Progenitor cell of endocrine pancreas (in vitro differentiated cells): ENCODE results near the gene ERC1. TPM values are rescaled to one million over a fixed set of nuclear protein-coding genes. Genes with fewer than 3 reads are reported as not detected.
A peak's percentile ranks its signal among the peaks of the same experiment; 100 is the strongest.

ENCODE experiments used
- DNase-seq: peaks from one replicate; pipeline ENCODE4 v3.0.0; 2021; ENCODE audit warnings: low spot score; ENCODE audit not compliant: unreplicated experiment
- H3K27ac Mint-ChIP-seq: 2 replicates; pipeline ENCODE4 v1.8.0; 2021; ENCODE audit warnings: mild to moderate bottlenecking, moderate library complexity, mixed read lengths
- H3K27me3 Mint-ChIP-seq: 2 replicates; pipeline ENCODE4 v1.8.0; 2021; ENCODE audit warnings: mixed read lengths
- H3K36me3 Mint-ChIP-seq: 2 replicates; pipeline ENCODE4 v1.8.0; 2022; ENCODE audit warnings: mixed read lengths; ENCODE audit not compliant: insufficient read depth
- H3K4me1 Mint-ChIP-seq: 2 replicates; pipeline ENCODE4 v1.8.0; 2021; ENCODE audit warnings: low read depth, mixed read lengths
- H3K4me3 Mint-ChIP-seq: 2 replicates; pipeline ENCODE4 v1.8.0; 2021; ENCODE audit warnings: low read depth, mild to moderate bottlenecking, moderate library complexity, mixed read lengths
- H3K9me3 Mint-ChIP-seq: 2 replicates; pipeline ENCODE4 v1.8.0; 2021; ENCODE audit warnings: low read depth, mixed read lengths
- CTCF ChIP-seq: fragments of 200-600 bp; sonication (generic); IDR thresholded peaks from one replicate; pipeline ENCODE4 v1.5.0; 2021; ENCODE audit warnings: antibody characterized with exemption, mild to moderate bottlenecking; ENCODE audit not compliant: unreplicated experiment
- total RNA-seq: library from RNA; stranded (reverse); gene quantifications from 2 replicates; pipeline ENCODE4 v1.2.1, GENCODE V29; 2021

Gene ERC1
- total RNA-seq, 1 donor from 2014 or later: 146 TPM

- Mint-ChIP-seq H3K4me3 (no peak overlapping the region), H3K27ac (peak overlapping the region; percentile 35), H3K27me3 (no peaks in the 10 kb centered on the region), H3K36me3 (no peaks in the 10 kb centered on the region), H3K9me3 (no peaks in the 10 kb centered on the region), H3K4me1 (no peaks in the 10 kb centered on the region)
- no peak for DNase-seq
- no peak for TF ChIP-seq CTCF
These were observed 514.6 kb downstream of the ERC1 start for GRCh38 chr12:1505576-1505975.

DNA sequence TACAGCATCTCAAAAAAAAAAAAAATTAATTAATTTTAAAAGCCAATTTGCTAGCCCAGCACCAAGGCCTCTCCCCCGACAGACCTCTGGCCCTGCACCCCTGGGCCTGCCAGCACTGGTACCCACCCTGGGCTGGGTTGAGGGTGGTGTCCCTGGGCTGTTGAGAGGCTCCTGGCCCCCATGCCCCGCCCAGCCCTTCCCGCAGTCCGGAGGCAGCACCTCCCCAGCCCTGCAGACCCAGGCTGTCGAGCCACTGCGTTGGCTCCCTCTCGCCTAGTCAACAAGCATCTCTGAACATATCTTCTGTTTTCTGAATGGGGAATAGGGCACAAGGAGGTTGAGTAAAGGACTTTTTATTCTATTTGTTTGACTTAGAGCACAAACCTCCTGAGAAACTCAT is 516.3 kb downstream of the ERC1 start:
- H3K9me3 Mint-ChIP-seq: no peaks in the 10 kb centered on the region
- no peaks in the 10 kb centered on the region for H3K27me3 Mint-ChIP-seq
- H3K4me1 Mint-ChIP-seq: no peaks in the 10 kb centered on the region
- no peak for TF ChIP-seq CTCF
- no peak overlapping the region for H3K27ac Mint-ChIP-seq
- H3K36me3 Mint-ChIP-seq: no peaks in the 10 kb centered on the region
- no peak overlapping the region for H3K4me3 Mint-ChIP-seq
- no peak for DNase-seq

GRCh38 chr12:1509413-1510052 is 518.5 kb downstream of the ERC1 start:
- no peak overlapping the region for H3K4me3 Mint-ChIP-seq
- no peaks in the 10 kb centered on the region for H3K36me3 Mint-ChIP-seq
- no peak for TF ChIP-seq CTCF
- no peaks in the 10 kb centered on the region for H3K9me3 Mint-ChIP-seq
- H3K4me1 Mint-ChIP-seq: no peaks in the 10 kb centered on the region
- no peak for DNase-seq
- no peak overlapping the region for H3K27ac Mint-ChIP-seq
- H3K27me3 Mint-ChIP-seq: no peaks in the 10 kb centered on the region

- no peak for DNase-seq
- TF ChIP-seq CTCF: no peak
- Mint-ChIP-seq H3K4me3 (no peak overlapping the region), H3K27ac (no peak overlapping the region), H3K36me3 (no peaks in the 10 kb centered on the region), H3K4me1 (no peaks in the 10 kb centered on the region), H3K27me3 (no peaks in the 10 kb centered on the region), H3K9me3 (peaks cover 6% of the 10 kb centered on the region)
These were observed 519.2 kb downstream of the ERC1 start for GRCh38 chr12:1510056-1510812.

DNA sequence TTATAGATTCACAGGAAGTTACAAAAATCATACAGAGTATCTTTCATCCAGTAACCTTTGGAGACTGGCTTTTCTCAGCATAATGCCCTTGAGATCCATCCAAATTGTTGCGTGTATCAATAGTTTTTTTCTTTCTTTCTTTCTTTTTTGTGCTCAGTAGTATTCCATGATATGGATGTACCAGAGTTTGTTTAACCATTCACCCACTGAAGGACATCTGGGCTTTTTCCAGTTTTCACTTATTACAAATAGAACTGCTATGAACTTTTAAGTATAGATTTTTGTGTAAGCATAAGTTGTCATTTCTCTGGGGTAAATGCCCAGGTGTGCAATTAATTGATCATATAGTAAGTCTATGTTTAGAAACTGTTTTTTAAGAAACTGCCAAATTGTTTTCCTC is 524.0 kb downstream of the ERC1 start:
- Mint-ChIP-seq H3K9me3 (peaks cover 10% of the 10 kb centered on the region), H3K4me1 (peaks cover 13% of the 10 kb centered on the region), H3K36me3 (peaks cover 2% of the 10 kb centered on the region), H3K27me3 (peaks cover 18% of the 10 kb centered on the region), H3K4me3 (no peak overlapping the region), H3K27ac (no peak overlapping the region)
- DNase-seq: no peak
- TF ChIP-seq CTCF: no peak
